GM12878 (cell line): ENCODE data around the gene PROM1. TPM values are rescaled to one million over a fixed set of nuclear protein-coding genes. Genes with fewer than 3 reads are reported as not detected.

Experiments used
- ATAC-seq: fragments of 200-7000 bp; cut with Tn5 transposase; 3 replicates; pipeline ENCODE4 v1.9.1; 2020; ENCODE audit warnings: mild to moderate bottlenecking, moderate library complexity
- BruUV-seq: library from RNA; stranded (reverse); fragments of 400-500 nt; replicated peaks from 2 replicates; lab custom pipeline; 2021; lab: Mats Ljungman, UMichigan
- CTCF ChIA-PET: fragments of 300-600 bp; sonication (Branson Sonifier 250); formaldehyde crosslinking; extraction: SDS; loops from one replicate; lab custom pipeline; 2021; ENCODE audit warnings: inconsistent platforms; lab: Yijun Ruan, JAX
- POLR2A ChIA-PET: fragments of 350-600 bp; formaldehyde crosslinking; extraction: SDS; loops from one replicate; lab custom pipeline; 2021; ENCODE audit warnings: inconsistent platforms; lab: Charles Lee
- RAD21 ChIA-PET: fragments of 300-600 bp; sonication (Branson Sonifier 250); formaldehyde crosslinking; loops from one replicate; lab custom pipeline; 2023; ENCODE audit warnings: antibody characterized with exemption; ENCODE audit not compliant: unreplicated experiment; lab: Charles Lee
- SMC1A ChIA-PET: fragments of 300-600 bp; sonication (Branson Sonifier 250); formaldehyde crosslinking; loops from one replicate; lab custom pipeline; 2023; ENCODE audit not compliant: unreplicated experiment, uncharacterized antibody; lab: Charles Lee
- DNase-seq: peaks from one replicate; pipeline ENCODE4 v3.0.0-alpha.2; 2011; ENCODE audit warnings: low read depth, low spot score
- FAIRE-seq: peaks from 3 replicates; lab custom pipeline; 2011; peaks lifted over from hg19 to GRCh38; lab: Jason Lieb, UNC
- H2AFZ ChIP-seq: 2 replicates; pipeline ENCODE4 v1.6.0; 2011; ENCODE audit warnings: low read depth, low read length, control low read depth; ENCODE audit not compliant: control insufficient read depth
- H3K27ac ChIP-seq: 2 replicates; pipeline ENCODE4 v1.5.1; 2011; ENCODE audit warnings: control low read depth; ENCODE audit not compliant: control insufficient read depth, insufficient read depth
- H3K27me3 ChIP-seq, 2 experiments: replicated peaks in 1 of 2; 2 replicates each; pipeline versions ENCODE4 v1.6.0 to v1.6.1; 2011; ENCODE audit warnings: low read length in 1 of 2; ENCODE audit not compliant: control insufficient read depth in 2 of 2, insufficient read depth in 2 of 2
- H3K36me3 ChIP-seq, 2 experiments: 2 replicates each; pipeline ENCODE4 v1.5.1; 2011; ENCODE audit warnings: low read length in 1 of 2; ENCODE audit not compliant: control insufficient read depth in 2 of 2, insufficient read depth in 2 of 2
- H3K4me1 ChIP-seq: 2 replicates; pipeline ENCODE4 v1.6.1; 2011; ENCODE audit warnings: mild to moderate bottlenecking, low read length, moderate library complexity, mixed read lengths; ENCODE audit not compliant: control insufficient read depth, insufficient read depth
- H3K4me2 ChIP-seq: 2 replicates; pipeline ENCODE4 v1.6.0; 2011; ENCODE audit warnings: control low read depth; ENCODE audit not compliant: control insufficient read depth, insufficient read depth
- H3K4me3 ChIP-seq: fragments of 200-600 bp; sonication (generic); 2 replicates; pipeline ENCODE4 v1.5.1; 2016
- H3K79me2 ChIP-seq: 2 replicates; pipeline ENCODE4 v1.6.0; 2011; ENCODE audit warnings: low read length; ENCODE audit not compliant: control insufficient read depth, insufficient read depth
- H3K9ac ChIP-seq: 2 replicates; pipeline ENCODE4 v1.8.0; 2011; ENCODE audit warnings: low read length, control low read depth, mixed read lengths; ENCODE audit not compliant: control insufficient read depth, insufficient read depth
- H3K9me3 ChIP-seq: replicated peaks from 3 replicates; pipeline ENCODE4 v1.5.1; 2011; ENCODE audit warnings: mild to moderate bottlenecking, low read length; ENCODE audit not compliant: control insufficient read depth, insufficient read depth
- H4K20me1 ChIP-seq: 2 replicates; pipeline ENCODE4 v1.6.0; 2011; ENCODE audit not compliant: control insufficient read depth, insufficient read depth
- BMI1 ChIP-seq: fragments of 450-650 bp; IDR thresholded peaks from 2 replicates; pipeline ENCODE4 v1.6.1; 2016; ENCODE audit warnings: mild to moderate bottlenecking, moderate library complexity, borderline replicate concordance
- HDAC6 ChIP-seq: fragments of 200-600 bp; sonication (generic); IDR thresholded peaks from one replicate; pipeline ENCODE4 v1.8.0; 2017; ENCODE audit warnings: antibody characterized with exemption; ENCODE audit not compliant: unreplicated experiment
- KAT2A ChIP-seq: conservative IDR thresholded peaks from 2 replicates; pipeline ENCODE4 v1.6.1; 2011; ENCODE audit warnings: low read depth, low read length; ENCODE audit not compliant: control insufficient read depth
- NBN ChIP-seq: fragments of 450-650 bp; IDR thresholded peaks from 2 replicates; pipeline ENCODE4 v1.6.1; 2016
- POLR2AphosphoS2 ChIP-seq: IDR thresholded peaks from 2 replicates; pipeline ENCODE4 v1.6.1; 2011; ENCODE audit warnings: low read depth, mild to moderate bottlenecking, low read length, improper control_type of control experiment, moderate library complexity
- POU2F2 ChIP-seq: IDR thresholded peaks from 3 replicates; pipeline ENCODE4 v1.6.1; 2011; ENCODE audit warnings: low read depth, mild to moderate bottlenecking, low read length, borderline replicate concordance
- WRNIP1 ChIP-seq: IDR thresholded peaks from 2 replicates; pipeline ENCODE4 v1.6.1; 2011; ENCODE audit warnings: low read depth, low read length, improper control_type of control experiment, borderline replicate concordance
- ZNF217 ChIP-seq: fragments of 450-650 bp; IDR thresholded peaks from 2 replicates; pipeline ENCODE4 v1.6.1; 2017; ENCODE audit warnings: antibody characterized with exemption, mild to moderate bottlenecking
- WGBS: methylation state at CpG from one replicate; pipeline ENCODE4 v1.1.6; 2016; ENCODE audit warnings: low lambda C conversion rate; ENCODE audit not compliant: insufficient replicate concordance, insufficient coverage; ENCODE audit errors: missing lambda C conversion rate; 5-methylcytosine and 5-hydroxymethylcytosine counted together
- in situ Hi-C: fragments of 300-500 bp; cut with MboI; formaldehyde crosslinking; loops from 9 replicates; pipeline ENCODE4 v1.14.3; 2018; ENCODE audit warnings: mixed read lengths
- intact Hi-C: fragments of 100-400 bp; cut with micrococcal nuclease; formaldehyde crosslinking; loops from one replicate; pipeline ENCODE4 v1.14.2; 2022; ENCODE audit not compliant: unreplicated experiment
- polyA plus RNA-seq, 11 experiments: library from polyadenylated mRNA; depleted of rRNA in 4 of 11; unstranded in 6 of 11; stranded (reverse) in 5 of 11; fragments of >200 nt; fragmentation: Nextera tagmentation in 4 of 11; fragmentation: Illumina TruSeq in 1 of 11; extraction: Ambion mirVana in 4 of 11; extraction: Trizol in 1 of 11; gene quantifications; 1 replicate in 1 of 11; 2 replicates in 10 of 11; pipeline versions ENCODE4 v1.2.1 to v1.2.3, GENCODE V29; 2011 to 2016; ENCODE audit warnings: inconsistent platforms in 2 of 11, missing spikeins in 2 of 11, low read depth in 1 of 11
- total RNA-seq, 4 experiments: library from RNA; depleted of rRNA in 3 of 4; stranded (reverse); fragments of >200 nt in 3 of 4; fragmentation: Illumina TruSeq in 1 of 4; extraction: Trizol in 1 of 4; gene quantifications; 2 replicates each; pipeline versions ENCODE4 v1.2.1 to v1.2.3, GENCODE V29; 2013 to 2021
- TF ChIP-seq, protein P1 (sequence below): fragments of 450-650 bp; formaldehyde crosslinking; IDR thresholded peaks from 2 replicates; pipeline ENCODE4 v1.4.0; 2020; ENCODE audit warnings: mild to moderate bottlenecking, moderate library complexity
- TF ChIP-seq, protein P2 (sequence below): IDR thresholded peaks from 2 replicates; pipeline ENCODE4 v1.6.1; 2011; ENCODE audit warnings: low read depth, mild to moderate bottlenecking, low read length, moderate library complexity, borderline replicate concordance; ENCODE audit errors: extremely low read depth
- TF ChIP-seq, protein P3 (sequence below): IDR thresholded peaks from 2 replicates; pipeline ENCODE4 v1.6.1; 2011; ENCODE audit warnings: borderline replicate concordance, low read depth, mild to moderate bottlenecking, moderate library complexity, mixed read lengths, low read length; ENCODE audit not compliant: insufficient read depth; ENCODE audit errors: extremely low read length
- TF ChIP-seq, protein P4 (sequence below): IDR thresholded peaks from 2 replicates; pipeline ENCODE4 v1.6.1; 2011; ENCODE audit warnings: low read depth, low read length, improper control_type of control experiment, borderline replicate concordance
- TF ChIP-seq, protein P5 (sequence below): IDR thresholded peaks from 2 replicates; pipeline ENCODE4 v1.6.1; 2012; ENCODE audit warnings: improper control_type of control experiment, low read depth, low read length; ENCODE audit not compliant: insufficient replicate concordance

PROM1 gene
- total and polyA plus RNA-seq, 10 of the 15 experiments (the other 5 are each of a cell fraction or from before 2014, with no cell fraction given) = 0.08 to 0.31 (median 0.18) TPM; not detected in 7

DNA sequence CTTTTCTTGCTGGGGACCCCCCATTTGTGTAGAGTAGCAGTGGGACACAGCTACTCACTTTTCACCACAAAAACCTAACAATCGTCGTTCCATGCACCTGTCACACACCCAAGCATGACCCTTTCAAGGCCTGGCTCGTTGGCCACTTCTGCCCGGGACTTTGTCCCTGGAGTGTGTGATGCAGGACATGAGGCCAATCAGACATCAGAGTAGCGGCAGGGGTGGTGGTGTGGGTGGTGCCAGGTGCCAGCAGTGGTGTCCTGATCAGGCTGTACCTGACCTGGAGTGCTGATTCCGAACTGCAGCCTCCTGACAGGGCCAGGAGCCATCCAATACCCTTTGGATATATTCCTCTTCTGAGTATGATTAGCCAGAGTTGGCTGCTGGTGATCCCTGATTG is 23.1 kb upstream of the PROM1 start:
- Histone ChIP-seq H3K36me3 (no peaks in the 10 kb centered on the region), H3K27ac (no peak overlapping the region), H3K4me3 (no peak overlapping the region), H3K4me1 (no peaks in the 10 kb centered on the region), H3K79me2 (no peaks in the 10 kb centered on the region), H3K27me3 (no peaks in the 10 kb centered on the region)
- POLR2A ChIA-PET = no interaction called here
- no peak for FAIRE-seq
- no peak for ATAC-seq
- no peak for TF ChIP-seq NBN
- TF ChIP-seq, protein P1, sequence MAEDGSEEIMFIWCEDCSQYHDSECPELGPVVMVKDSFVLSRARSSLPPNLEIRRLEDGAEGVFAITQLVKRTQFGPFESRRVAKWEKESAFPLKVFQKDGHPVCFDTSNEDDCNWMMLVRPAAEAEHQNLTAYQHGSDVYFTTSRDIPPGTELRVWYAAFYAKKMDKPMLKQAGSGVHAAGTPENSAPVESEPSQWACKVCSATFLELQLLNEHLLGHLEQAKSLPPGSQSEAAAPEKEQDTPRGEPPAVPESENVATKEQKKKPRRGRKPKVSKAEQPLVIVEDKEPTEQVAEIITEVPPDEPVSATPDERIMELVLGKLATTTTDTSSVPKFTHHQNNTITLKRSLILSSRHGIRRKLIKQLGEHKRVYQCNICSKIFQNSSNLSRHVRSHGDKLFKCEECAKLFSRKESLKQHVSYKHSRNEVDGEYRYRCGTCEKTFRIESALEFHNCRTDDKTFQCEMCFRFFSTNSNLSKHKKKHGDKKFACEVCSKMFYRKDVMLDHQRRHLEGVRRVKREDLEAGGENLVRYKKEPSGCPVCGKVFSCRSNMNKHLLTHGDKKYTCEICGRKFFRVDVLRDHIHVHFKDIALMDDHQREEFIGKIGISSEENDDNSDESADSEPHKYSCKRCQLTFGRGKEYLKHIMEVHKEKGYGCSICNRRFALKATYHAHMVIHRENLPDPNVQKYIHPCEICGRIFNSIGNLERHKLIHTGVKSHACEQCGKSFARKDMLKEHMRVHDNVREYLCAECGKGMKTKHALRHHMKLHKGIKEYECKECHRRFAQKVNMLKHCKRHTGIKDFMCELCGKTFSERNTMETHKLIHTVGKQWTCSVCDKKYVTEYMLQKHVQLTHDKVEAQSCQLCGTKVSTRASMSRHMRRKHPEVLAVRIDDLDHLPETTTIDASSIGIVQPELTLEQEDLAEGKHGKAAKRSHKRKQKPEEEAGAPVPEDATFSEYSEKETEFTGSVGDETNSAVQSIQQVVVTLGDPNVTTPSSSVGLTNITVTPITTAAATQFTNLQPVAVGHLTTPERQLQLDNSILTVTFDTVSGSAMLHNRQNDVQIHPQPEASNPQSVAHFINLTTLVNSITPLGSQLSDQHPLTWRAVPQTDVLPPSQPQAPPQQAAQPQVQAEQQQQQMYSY = no peak
- TF ChIP-seq KAT2A = no peak
- TF ChIP-seq POLR2AphosphoS2 = no peak
- TF ChIP-seq, protein P2, sequence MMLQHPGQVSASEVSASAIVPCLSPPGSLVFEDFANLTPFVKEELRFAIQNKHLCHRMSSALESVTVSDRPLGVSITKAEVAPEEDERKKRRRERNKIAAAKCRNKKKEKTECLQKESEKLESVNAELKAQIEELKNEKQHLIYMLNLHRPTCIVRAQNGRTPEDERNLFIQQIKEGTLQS = no peak
- TF ChIP-seq BMI1 = no peak
- TF ChIP-seq, protein P3, sequence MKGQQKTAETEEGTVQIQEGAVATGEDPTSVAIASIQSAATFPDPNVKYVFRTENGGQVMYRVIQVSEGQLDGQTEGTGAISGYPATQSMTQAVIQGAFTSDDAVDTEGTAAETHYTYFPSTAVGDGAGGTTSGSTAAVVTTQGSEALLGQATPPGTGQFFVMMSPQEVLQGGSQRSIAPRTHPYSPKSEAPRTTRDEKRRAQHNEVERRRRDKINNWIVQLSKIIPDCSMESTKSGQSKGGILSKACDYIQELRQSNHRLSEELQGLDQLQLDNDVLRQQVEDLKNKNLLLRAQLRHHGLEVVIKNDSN = no peak
- no peak for TF ChIP-seq POU2F2
- TF ChIP-seq HDAC6 = no peak
- TF ChIP-seq, protein P4, sequence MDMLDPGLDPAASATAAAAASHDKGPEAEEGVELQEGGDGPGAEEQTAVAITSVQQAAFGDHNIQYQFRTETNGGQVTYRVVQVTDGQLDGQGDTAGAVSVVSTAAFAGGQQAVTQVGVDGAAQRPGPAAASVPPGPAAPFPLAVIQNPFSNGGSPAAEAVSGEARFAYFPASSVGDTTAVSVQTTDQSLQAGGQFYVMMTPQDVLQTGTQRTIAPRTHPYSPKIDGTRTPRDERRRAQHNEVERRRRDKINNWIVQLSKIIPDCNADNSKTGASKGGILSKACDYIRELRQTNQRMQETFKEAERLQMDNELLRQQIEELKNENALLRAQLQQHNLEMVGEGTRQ = no peak
- TF ChIP-seq ZNF217 = no peak
- TF ChIP-seq, protein P5, sequence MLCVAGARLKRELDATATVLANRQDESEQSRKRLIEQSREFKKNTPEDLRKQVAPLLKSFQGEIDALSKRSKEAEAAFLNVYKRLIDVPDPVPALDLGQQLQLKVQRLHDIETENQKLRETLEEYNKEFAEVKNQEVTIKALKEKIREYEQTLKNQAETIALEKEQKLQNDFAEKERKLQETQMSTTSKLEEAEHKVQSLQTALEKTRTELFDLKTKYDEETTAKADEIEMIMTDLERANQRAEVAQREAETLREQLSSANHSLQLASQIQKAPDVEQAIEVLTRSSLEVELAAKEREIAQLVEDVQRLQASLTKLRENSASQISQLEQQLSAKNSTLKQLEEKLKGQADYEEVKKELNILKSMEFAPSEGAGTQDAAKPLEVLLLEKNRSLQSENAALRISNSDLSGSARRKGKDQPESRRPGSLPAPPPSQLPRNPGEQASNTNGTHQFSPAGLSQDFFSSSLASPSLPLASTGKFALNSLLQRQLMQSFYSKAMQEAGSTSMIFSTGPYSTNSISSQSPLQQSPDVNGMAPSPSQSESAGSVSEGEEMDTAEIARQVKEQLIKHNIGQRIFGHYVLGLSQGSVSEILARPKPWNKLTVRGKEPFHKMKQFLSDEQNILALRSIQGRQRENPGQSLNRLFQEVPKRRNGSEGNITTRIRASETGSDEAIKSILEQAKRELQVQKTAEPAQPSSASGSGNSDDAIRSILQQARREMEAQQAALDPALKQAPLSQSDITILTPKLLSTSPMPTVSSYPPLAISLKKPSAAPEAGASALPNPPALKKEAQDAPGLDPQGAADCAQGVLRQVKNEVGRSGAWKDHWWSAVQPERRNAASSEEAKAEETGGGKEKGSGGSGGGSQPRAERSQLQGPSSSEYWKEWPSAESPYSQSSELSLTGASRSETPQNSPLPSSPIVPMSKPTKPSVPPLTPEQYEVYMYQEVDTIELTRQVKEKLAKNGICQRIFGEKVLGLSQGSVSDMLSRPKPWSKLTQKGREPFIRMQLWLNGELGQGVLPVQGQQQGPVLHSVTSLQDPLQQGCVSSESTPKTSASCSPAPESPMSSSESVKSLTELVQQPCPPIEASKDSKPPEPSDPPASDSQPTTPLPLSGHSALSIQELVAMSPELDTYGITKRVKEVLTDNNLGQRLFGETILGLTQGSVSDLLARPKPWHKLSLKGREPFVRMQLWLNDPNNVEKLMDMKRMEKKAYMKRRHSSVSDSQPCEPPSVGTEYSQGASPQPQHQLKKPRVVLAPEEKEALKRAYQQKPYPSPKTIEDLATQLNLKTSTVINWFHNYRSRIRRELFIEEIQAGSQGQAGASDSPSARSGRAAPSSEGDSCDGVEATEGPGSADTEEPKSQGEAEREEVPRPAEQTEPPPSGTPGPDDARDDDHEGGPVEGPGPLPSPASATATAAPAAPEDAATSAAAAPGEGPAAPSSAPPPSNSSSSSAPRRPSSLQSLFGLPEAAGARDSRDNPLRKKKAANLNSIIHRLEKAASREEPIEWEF = no peak
- no peak for TF ChIP-seq WRNIP1
- TF ChIP-seq, all 136 proteins: peak for 0
- CTCF ChIA-PET = no interaction called here
- intact Hi-C loops (no loop called here), in situ Hi-C loops (no loop called here)
- RAD21 ChIA-PET = no interaction called here
- H3K9ac ChIP-seq = no peak overlapping the region
- H3K9me3 ChIP-seq = no peaks in the 10 kb centered on the region
- WGBS = 9% methylated on average over 6 of the region's 6 CpGs
- BruUV-seq = no TSS peak
- no peaks in the 10 kb centered on the region for H4K20me1 ChIP-seq
- SMC1A ChIA-PET = interaction anchor here (1.0 kb wide), 1 partner anchor 11 kb away, joined by 3 read pairs; no protein-coding TSS in a partner anchor
- H2AFZ ChIP-seq = no peak overlapping the region
- DNase-seq = no peak
- H3K4me2 ChIP-seq = no peak overlapping the region
